MM.1S (cell line): ENCODE measurements around the gene TP53TG5.

ENCODE experiments used
- EZH2 ChIP-seq: fragments of 300-600 bp; sonication (generic); optimal IDR thresholded peaks from 2 replicates; pipeline ENCODE3; 2017; ENCODE audit warnings: low read depth, mild to moderate bottlenecking, antibody characterized with exemption, low read length, mixed read lengths
- EZH2phosphoT487 ChIP-seq: fragments of 300-600 bp; sonication (generic); IDR thresholded peaks from 2 replicates; pipeline ENCODE4 v1.6.1; 2018; ENCODE audit warnings: antibody characterized with exemption, low read length
- TF ChIP-seq, protein P1 (sequence below): fragments of 300-600 bp; sonication (generic); IDR thresholded peaks from 2 replicates; pipeline ENCODE4 v1.5.1; 2016; ENCODE audit warnings: antibody characterized with exemption, low read length, mixed read lengths

DNA sequence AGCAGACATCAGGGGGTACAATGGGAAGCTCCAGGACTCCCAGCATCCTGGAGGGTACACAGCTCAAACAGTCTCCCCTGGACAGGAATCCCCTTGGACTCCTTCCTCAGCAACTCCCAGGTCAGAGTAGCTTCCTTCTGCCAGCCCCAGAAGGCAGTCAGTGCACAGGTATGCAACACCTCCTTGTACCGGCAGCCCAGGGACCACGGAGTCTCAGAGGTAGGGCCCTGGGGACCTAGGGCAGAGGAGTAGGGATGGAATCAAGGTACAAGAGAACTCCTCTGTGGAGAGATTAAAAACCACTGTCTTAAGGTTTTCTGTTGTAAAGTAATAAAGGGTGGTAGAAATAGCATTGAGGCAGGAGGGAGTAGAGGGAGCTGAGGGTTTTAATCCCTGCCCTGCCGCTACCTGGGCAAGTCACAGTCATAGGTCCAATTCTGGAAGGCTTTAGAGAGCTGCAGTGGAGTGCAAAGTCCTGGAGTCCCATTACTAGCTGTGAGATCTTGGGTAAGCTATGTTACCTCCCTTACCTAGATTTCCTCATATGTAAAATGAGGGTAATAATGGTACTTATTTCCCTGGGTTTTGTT is 7.5 kb downstream of the TP53TG5 start:
- TF ChIP-seq EZH2 (no peak), EZH2phosphoT487 (no peak)
- TF ChIP-seq, protein P1, sequence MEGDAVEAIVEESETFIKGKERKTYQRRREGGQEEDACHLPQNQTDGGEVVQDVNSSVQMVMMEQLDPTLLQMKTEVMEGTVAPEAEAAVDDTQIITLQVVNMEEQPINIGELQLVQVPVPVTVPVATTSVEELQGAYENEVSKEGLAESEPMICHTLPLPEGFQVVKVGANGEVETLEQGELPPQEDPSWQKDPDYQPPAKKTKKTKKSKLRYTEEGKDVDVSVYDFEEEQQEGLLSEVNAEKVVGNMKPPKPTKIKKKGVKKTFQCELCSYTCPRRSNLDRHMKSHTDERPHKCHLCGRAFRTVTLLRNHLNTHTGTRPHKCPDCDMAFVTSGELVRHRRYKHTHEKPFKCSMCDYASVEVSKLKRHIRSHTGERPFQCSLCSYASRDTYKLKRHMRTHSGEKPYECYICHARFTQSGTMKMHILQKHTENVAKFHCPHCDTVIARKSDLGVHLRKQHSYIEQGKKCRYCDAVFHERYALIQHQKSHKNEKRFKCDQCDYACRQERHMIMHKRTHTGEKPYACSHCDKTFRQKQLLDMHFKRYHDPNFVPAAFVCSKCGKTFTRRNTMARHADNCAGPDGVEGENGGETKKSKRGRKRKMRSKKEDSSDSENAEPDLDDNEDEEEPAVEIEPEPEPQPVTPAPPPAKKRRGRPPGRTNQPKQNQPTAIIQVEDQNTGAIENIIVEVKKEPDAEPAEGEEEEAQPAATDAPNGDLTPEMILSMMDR, result no peak
